ENCODE data around the gene IRF1.

The IRF1 gene

GRCh38 chr5:132474881-132475496, 15.6 kb downstream of the IRF1 start:
- no peak for DNase-seq (ENCODE audit: low read depth in 2 of 2)

GRCh38 chr5:132474131-132474723, 16.3 kb downstream of the IRF1 start:
- DNase-seq (ENCODE audit: low read depth in 2 of 2) = no peak

- DNase-seq (ENCODE audit: low read depth in 2 of 2) = no peak
Measured at GRCh38 chr5:132473668-132474067, 16.9 kb downstream of the IRF1 start.

GRCh38 chr5:132473019-132473531, 17.5 kb downstream of the IRF1 start:
- peak; percentile 58 to 60 for DNase-seq (ENCODE audit: low read depth in 2 of 2)

- DNase-seq (ENCODE audit: low read depth in 2 of 2) = no peak
Measured at GRCh38 chr5:132472431-132472830, 18.1 kb downstream of the IRF1 start.

GRCh38 chr5:132471944-132472343, 18.6 kb downstream of the IRF1 start:
- DNase-seq (ENCODE audit: low read depth in 2 of 2) = no peak

GRCh38 chr5:132471151-132471907, 19.2 kb downstream of the IRF1 start:
- DNase-seq (ENCODE audit: low read depth in 2 of 2) = no peak

GRCh38 chr5:132470596-132470995, 20.0 kb downstream of the IRF1 start:
- no peak for DNase-seq (ENCODE audit: low read depth in 2 of 2)

- DNase-seq (ENCODE audit: low read depth in 2 of 2) = no peak
Measured at GRCh38 chr5:132470010-132470392, 20.6 kb downstream of the IRF1 start.

- DNase-seq (ENCODE audit: low read depth in 2 of 2) = no peak
Measured at GRCh38 chr5:132469380-132470009, 21.1 kb downstream of the IRF1 start.

- no peak for DNase-seq (ENCODE audit: low read depth in 2 of 2)
Measured at GRCh38 chr5:132468656-132469379, 21.8 kb downstream of the IRF1 start.

- no peak for DNase-seq (ENCODE audit: low read depth in 2 of 2)
Measured at GRCh38 chr5:132467287-132467984, 23.1 kb downstream of the IRF1 start.

- DNase-seq (ENCODE audit: low read depth in 2 of 2) = no peak
Measured at GRCh38 chr5:132466433-132467286, 23.9 kb downstream of the IRF1 start.

- no peak for DNase-seq (ENCODE audit: low read depth in 2 of 2)
Measured at GRCh38 chr5:132465059-132465707, 25.4 kb downstream of the IRF1 start.

GRCh38 chr5:132464156-132464939, 26.2 kb downstream of the IRF1 start:
- no peak for DNase-seq (ENCODE audit: low read depth in 2 of 2)

GRCh38 chr5:132463811-132464155, 26.8 kb downstream of the IRF1 start:
- DNase-seq (ENCODE audit: low read depth in 2 of 2) = no peak

- DNase-seq (ENCODE audit: low read depth in 2 of 2) = no peak
Measured at GRCh38 chr5:132462856-132463745, 27.5 kb downstream of the IRF1 start.

GRCh38 chr5:132462333-132462732, 28.2 kb downstream of the IRF1 start:
- DNase-seq (ENCODE audit: low read depth in 2 of 2) = no peak
